ENCODE measurements around the gene RHEB.

Gene RHEB

GRCh38 chr7:151416941-151417315 is 102.8 kb downstream of the RHEB start:
- DNase-seq (ENCODE audit: low read depth in 2 of 2, low spot score in 1 of 2): no peak

- no peak for DNase-seq (ENCODE audit: low read depth in 2 of 2, low spot score in 1 of 2)
Observed at GRCh38 chr7:151416112-151416940, 103.4 kb downstream of the RHEB start.

All from stimulated activated CD8-positive, alpha-beta memory T cell treated with anti-CD3 and anti-CD28 coated beads, Interleukin-4, amount 100 ng/mL, for 4 hours (primary cell).